Memory B cell (primary cell): Measurements from ENCODE around the gene DEDD.

Source experiments
- ATAC-seq: fragments of 150-1000 bp; cut with Tn5 transposase; 2 replicates; pipeline ENCODE4 v1.10.0; 2021; ENCODE audit warnings: low read depth, mild to moderate bottlenecking, moderate library complexity
- DNase-seq, 2 donors: peaks; one replicate each; pipeline ENCODE4 v3.0.0; 2022; ENCODE audit warnings: low spot score in 2 of 2
- H3K27ac Mint-ChIP-seq: one replicate; pipeline ENCODE4 v1.8.0; 2022; ENCODE audit warnings: mild to moderate bottlenecking, moderate library complexity, mixed read lengths
- H3K27me3 Mint-ChIP-seq: one replicate; pipeline ENCODE4 v1.8.0; 2022; ENCODE audit warnings: mixed read lengths
- H3K36me3 Mint-ChIP-seq: one replicate; pipeline ENCODE4 v1.8.0; 2022; ENCODE audit warnings: mild to moderate bottlenecking, mixed read lengths
- H3K4me1 Mint-ChIP-seq: one replicate; pipeline ENCODE4 v1.8.0; 2022; ENCODE audit warnings: mixed read lengths
- H3K4me3 Mint-ChIP-seq: one replicate; pipeline ENCODE4 v1.8.0; 2022; ENCODE audit warnings: mild to moderate bottlenecking, moderate library complexity, mixed read lengths
- H3K9me3 Mint-ChIP-seq: one replicate; pipeline ENCODE4 v1.8.0; 2022; ENCODE audit warnings: mixed read lengths

DEDD gene

DNA sequence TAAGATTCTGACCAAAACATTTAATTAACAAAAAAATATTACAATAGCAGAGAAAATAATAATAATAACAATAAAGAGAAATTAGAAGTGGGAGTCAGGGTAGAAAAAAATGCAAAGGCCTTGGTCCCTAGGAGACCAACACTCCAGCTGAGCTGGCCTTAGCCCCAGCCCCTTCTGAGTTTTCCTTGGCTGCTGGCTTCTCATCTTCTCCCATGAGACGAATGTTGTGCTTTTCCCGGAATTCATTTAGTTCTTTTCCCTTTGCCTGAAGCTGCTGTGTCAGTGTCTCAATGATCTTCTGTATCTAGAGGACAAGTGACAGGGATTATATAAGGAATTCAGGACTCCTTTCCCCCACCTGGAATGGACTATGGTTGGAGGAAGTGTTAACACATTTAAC lies 31.9 kb downstream of the DEDD start:
- DNase-seq (no peak), ATAC-seq (no peak)
- H3K9me3 Mint-ChIP-seq: no peaks in the 10 kb centered on the region
- no peak overlapping the region for H3K4me3 Mint-ChIP-seq
- H3K27ac Mint-ChIP-seq: no peak overlapping the region
- H3K36me3 Mint-ChIP-seq: peaks cover 5% of the 10 kb centered on the region
- H3K4me1 Mint-ChIP-seq: peaks cover 33% of the 10 kb centered on the region
- H3K27me3 Mint-ChIP-seq: no peaks in the 10 kb centered on the region

DNA sequence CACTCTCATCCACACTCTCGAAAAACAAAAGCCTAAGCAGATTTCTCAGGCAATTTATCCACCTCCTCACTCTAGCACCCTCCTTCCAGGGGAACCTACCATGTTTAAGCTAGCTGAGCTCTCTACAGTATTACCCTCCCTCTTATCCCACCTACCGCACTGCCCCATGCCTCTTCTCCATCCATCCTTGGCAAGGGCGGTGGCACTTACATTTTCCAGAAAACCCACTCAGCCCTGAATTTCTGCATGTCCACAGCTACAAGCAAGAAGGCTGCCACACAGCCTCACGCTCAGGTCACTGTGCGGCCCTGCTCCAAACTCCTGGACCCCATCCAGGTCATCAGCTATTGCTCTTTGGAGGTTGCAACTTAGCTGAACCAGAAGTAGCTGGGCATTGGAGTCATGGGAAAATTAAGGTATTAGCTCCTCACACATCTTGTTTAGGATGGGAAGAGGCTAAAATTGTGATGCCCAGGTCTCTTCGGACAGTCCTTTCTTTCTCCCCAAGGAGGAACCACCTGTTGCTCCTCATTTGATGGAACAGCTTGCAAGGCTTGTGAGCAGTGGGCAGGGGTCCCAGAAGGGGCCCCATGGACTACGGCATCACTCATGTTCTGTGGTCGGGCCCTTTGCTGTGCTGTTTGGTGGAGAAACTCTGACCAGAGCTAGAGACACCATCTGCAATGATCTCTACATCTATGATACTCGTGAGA lies 33.2 kb downstream of the DEDD start:
- DNase-seq (no peak), ATAC-seq (no peak)
- H3K4me1 Mint-ChIP-seq: peaks cover 31% of the 10 kb centered on the region
- peaks cover 3% of the 10 kb centered on the region for H3K36me3 Mint-ChIP-seq
- H3K4me3 Mint-ChIP-seq: peak overlapping the region; percentile 92
- no peaks in the 10 kb centered on the region for H3K27me3 Mint-ChIP-seq
- peak overlapping the region; percentile 24 for H3K27ac Mint-ChIP-seq
- no peaks in the 10 kb centered on the region for H3K9me3 Mint-ChIP-seq

DNA sequence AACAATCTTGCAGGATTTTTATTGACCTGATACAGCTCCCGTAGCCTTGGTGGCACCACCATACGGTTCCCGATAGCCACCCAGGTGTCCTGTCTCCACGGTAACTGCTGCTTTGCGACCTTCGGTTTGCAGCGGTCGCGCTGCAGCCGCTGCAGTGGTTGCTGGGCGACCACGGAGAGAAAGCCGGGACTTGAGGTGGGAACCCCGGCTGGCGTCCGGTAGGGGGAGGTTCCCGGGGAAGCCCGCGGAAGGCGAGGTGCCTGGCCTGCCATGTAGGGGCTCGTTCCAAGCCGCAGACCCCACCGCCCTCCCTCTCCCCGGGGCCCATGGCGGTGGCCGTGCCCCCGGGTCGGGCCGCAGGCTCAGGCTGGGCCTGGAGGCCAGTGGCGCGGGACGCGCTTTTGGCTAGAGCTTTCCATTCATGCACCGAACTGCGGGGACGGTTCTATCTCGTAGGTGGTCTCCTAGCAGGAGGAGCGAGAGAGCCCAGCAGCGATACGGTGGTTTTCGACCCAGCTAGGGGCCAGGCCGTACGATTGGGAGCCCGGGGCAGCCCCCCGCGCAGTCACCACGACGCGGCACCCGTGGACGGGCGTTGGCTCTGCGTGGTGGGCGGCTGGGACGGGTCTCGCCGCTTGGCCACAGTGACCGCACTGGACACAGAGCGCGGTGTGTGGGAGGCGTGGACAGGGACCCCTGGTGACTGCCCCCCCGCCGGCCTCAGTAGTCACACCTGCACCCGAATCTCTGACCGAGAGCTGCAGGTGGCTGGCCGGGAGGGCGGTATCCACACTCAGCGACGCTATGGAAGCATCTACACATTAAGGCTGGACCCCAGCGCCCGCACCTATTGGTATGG lies 34.0 kb downstream of the DEDD start, which contains the start of gene KLHDC9:
Gene KLHDC9, plus strand, starts transcription at position 152 of the 859 bp plus-strand sequence. Its CDS starts 175 bp downstream, at position 327.
- Mint-ChIP-seq H3K4me3 (peak within 1 kb of the TSS; percentile 92), H3K9me3 (no peaks in the 10 kb centered on the region), H3K27ac (peak within 1 kb of the TSS; percentile 100), H3K4me1 (peaks cover 29% of the 10 kb centered on the region), H3K27me3 (no peaks in the 10 kb centered on the region), H3K36me3 (peaks cover 3% of the 10 kb centered on the region)
- ATAC-seq (peak; percentile 86), DNase-seq (peak; percentile 64 to 66)

DNA sequence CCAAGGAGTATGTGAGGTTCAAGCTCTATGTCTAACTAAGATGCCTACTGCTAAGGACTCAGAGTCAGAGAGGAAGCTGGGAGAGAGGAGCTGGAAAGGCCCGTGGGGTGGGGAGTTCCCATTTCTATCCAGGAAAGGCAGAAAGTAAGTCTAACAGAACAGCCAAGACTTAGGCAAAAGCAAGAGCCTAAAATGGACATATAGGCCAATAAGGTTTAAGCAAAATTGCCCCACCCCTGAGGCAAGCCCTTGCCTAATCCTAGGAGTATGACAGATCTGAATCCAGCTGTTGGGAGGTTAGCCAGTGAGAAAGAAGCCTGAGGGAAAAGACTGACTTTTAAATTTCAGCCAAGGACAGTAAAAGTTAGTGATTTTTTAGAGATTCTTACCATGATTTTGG lies 35.9 kb downstream of the DEDD start:
- H3K4me1 Mint-ChIP-seq: peaks cover 29% of the 10 kb centered on the region
- H3K9me3 Mint-ChIP-seq: no peaks in the 10 kb centered on the region
- no peaks in the 10 kb centered on the region for H3K27me3 Mint-ChIP-seq
- no peaks in the 10 kb centered on the region for H3K36me3 Mint-ChIP-seq
- ATAC-seq: no peak
- no peak for DNase-seq
- peak overlapping the region; percentile 11 for H3K4me3 Mint-ChIP-seq
- H3K27ac Mint-ChIP-seq: peak overlapping the region; percentile 100

DNA sequence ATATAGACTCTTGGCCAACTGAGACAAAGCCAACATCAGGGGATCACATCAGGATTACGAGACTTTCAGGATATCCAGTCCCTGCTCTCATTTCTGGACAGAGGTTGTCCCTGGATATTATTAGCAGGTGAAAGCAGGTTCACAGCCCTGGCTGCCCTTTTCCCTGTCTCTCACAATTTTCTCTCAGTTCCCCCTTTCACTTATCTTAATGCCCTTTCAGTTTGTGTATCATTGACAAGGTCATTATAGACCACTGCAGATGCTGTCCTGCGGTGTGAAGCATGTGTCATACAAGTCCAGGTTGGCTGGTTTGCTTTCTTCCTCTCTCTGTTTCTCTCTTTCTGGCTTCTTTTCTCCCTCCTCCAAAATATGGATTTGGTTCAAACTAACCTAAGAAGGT lies 36.5 kb downstream of the DEDD start:
- Mint-ChIP-seq H3K4me1 (peaks cover 29% of the 10 kb centered on the region), H3K9me3 (no peaks in the 10 kb centered on the region), H3K27ac (peak overlapping the region; percentile 100), H3K36me3 (no peaks in the 10 kb centered on the region), H3K4me3 (no peak overlapping the region), H3K27me3 (no peaks in the 10 kb centered on the region)
- DNase-seq (no peak), ATAC-seq (no peak)

DNA sequence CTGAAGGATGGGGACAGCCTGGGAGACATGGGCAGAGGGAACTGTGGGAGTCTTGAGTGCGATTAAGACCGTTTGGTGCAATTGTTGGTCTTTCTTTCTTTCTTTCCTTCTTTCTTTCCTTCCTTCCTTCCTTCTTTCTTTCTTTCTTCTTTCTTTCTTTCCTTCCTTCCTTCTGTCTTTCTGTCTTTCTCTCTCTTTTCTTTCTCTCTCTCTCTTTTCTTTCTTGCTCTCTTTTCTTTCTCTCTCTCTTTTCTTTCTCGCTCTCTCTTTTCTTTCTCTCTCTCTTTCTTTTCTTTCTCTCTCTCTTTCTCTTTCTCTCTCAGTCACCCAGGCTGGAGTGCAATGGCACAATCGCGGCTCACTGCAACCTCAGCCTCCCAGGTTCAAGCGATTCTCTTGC lies 37.2 kb downstream of the DEDD start:
- H3K4me1 Mint-ChIP-seq: peaks cover 29% of the 10 kb centered on the region
- ATAC-seq (no peak), DNase-seq (no peak)
- no peaks in the 10 kb centered on the region for H3K9me3 Mint-ChIP-seq
- H3K27ac Mint-ChIP-seq: no peak overlapping the region
- no peaks in the 10 kb centered on the region for H3K27me3 Mint-ChIP-seq
- H3K36me3 Mint-ChIP-seq: no peaks in the 10 kb centered on the region
- no peak overlapping the region for H3K4me3 Mint-ChIP-seq

DNA sequence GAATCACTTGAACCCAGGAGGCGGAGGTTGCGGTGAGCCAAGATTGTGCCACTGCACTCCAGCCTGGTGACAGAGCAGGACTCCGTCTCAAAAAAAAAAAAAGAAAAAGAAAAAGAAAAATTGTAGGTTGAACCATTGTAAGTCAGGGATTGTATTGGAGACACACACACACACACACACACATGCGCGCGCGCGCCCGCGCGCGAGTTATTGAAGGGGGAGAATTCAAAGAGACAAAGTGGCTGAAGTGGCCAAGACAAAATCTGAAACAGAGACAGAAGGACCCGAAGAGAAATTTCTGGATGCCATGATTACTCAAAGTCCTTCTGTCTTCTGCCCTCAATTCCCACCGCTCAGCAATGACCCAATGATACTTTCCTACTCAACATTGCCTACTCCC lies 38.0 kb downstream of the DEDD start:
- H3K27ac Mint-ChIP-seq: no peak overlapping the region
- H3K4me1 Mint-ChIP-seq: peaks cover 29% of the 10 kb centered on the region

DNA sequence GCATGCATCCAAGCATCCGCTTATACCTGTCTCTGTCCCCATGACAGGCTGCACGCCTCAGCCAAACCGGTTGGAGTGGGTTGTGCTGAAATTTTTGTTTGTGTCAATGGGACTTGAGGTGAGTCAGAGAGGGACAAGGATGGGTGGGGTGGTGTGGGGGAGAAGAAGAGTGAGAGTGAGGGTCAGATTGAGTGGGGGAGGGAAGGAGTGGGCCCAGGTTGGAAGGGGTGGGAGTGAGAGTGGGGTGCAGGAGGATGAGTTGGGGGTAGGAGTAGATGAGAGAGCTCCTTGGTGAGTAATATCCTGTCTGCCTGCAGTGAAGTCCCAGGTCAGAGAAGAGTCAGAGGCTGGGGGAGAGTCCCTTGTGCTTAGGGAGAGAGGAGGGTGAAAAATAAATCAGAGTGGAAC lies 39.8 kb downstream of the DEDD start:
- Mint-ChIP-seq H3K36me3 (no peaks in the 10 kb centered on the region), H3K27ac (no peak overlapping the region), H3K4me3 (no peak overlapping the region), H3K4me1 (peaks cover 19% of the 10 kb centered on the region), H3K27me3 (no peaks in the 10 kb centered on the region), H3K9me3 (no peaks in the 10 kb centered on the region)
- no peak for ATAC-seq
- no peak for DNase-seq

More for the DNA sequence above, 38.0 kb downstream of the DEDD start:
- Mint-ChIP-seq H3K27me3 (no peaks in the 10 kb centered on the region), H3K36me3 (no peaks in the 10 kb centered on the region), H3K9me3 (no peaks in the 10 kb centered on the region), H3K4me3 (no peak overlapping the region)
- no peak for ATAC-seq
- no peak for DNase-seq

DNA sequence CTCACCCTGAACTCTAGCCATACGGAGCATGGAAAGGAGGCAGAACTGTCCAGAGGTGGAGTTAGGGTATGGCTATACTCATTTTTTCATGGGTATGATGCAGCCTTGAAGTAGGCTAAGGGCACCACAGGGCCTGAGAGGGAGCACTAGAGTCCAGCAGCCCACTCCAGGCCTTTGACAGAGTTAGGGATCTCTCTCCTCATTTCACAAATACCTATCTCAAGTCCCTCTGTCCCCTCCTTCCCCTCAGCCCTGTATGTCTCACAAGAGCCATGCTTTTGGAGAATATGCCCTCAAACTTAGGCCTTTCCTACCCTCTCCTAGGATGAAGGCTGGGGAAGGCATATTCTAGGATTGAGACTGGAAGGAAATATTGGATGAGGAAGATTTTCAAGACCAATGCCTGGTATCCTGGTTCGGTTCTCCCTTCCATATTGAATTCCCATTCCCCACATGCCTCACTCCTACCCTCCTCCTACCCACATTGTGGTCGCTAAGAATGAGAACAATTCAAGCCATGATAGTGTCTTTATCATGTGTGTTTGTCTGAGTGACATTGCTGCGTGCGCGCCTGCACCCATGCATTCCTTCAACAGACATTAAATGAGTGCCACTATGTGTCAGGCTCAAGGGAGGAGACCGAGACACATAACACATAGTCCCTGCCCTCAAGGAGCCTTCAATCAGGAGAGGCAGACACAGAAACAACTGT lies 40.5 kb downstream of the DEDD start:
- Mint-ChIP-seq H3K36me3 (no peaks in the 10 kb centered on the region), H3K4me1 (peaks cover 12% of the 10 kb centered on the region), H3K4me3 (no peak overlapping the region), H3K27me3 (no peaks in the 10 kb centered on the region), H3K9me3 (no peaks in the 10 kb centered on the region), H3K27ac (no peak overlapping the region)
- DNase-seq: no peak
- no peak for ATAC-seq

DNA sequence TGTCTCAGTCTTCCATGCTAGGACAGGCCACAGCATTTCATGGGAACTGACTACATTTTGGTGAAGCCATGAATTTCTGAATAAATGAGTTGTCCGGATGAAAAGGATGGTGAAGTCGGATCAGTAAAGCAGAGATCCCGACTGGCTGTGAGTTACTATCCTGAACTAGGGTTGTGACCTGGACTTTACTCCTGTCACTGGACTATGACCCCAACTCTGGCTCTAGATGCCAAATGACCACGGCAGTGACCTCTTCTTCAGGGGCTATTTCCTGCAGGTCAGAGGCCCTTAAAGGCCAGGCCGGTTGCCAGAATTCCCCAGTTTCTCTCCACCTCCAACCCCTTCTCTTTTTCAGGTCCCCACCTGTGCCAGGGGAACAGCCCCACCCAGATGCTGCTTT lies 41.4 kb downstream of the DEDD start:
- H3K36me3 Mint-ChIP-seq: no peaks in the 10 kb centered on the region
- H3K27ac Mint-ChIP-seq: no peak overlapping the region
- DNase-seq (no peak), ATAC-seq (no peak)
- H3K4me1 Mint-ChIP-seq: peaks cover 5% of the 10 kb centered on the region
- H3K9me3 Mint-ChIP-seq: no peaks in the 10 kb centered on the region
- H3K27me3 Mint-ChIP-seq: no peaks in the 10 kb centered on the region
- H3K4me3 Mint-ChIP-seq: no peak overlapping the region

DNA sequence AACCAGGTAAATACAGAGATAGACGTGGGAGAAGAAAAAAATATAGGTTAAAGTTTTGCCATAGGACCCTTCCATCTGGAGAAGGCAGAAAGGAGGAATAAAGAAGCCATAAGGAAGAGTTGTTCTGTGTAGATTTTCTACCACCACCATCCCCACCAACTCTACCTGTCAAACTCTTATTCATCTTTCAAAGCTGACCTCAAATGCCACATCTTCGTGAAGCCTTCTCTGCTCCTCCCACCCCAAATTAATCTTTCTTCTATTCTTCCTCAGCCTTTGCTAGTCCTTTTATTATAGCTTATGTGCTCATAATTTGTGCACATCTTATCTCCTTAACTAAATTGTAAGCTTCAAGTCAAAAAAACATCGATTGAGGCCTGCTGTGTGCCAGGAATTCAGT lies 41.9 kb downstream of the DEDD start:
- Mint-ChIP-seq H3K4me1 (peaks cover 2% of the 10 kb centered on the region), H3K27ac (no peak overlapping the region), H3K9me3 (no peaks in the 10 kb centered on the region), H3K36me3 (no peaks in the 10 kb centered on the region), H3K4me3 (no peak overlapping the region), H3K27me3 (no peaks in the 10 kb centered on the region)
- no peak for DNase-seq
- no peak for ATAC-seq

DNA sequence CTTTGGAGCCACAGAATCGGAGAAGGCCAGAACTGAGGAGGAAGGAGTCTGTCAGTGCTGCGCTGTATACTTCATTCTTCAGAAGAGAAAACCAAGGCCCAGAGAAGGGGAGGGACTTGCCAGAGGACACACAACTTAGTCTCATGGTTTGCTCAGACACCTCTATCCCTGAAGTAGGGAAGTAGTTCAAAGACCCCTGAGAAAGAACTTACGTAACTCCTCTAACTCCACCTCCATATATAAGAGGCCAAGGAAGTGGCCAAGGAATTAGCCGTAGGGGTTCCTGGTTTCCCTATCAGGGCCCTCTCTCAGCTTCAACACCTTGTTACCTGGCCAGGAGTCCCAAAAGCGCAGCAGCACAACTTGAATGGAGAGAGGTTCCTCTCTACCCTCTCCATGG lies 42.5 kb downstream of the DEDD start:
- no peak overlapping the region for H3K27ac Mint-ChIP-seq
- H3K9me3 Mint-ChIP-seq: no peaks in the 10 kb centered on the region
- H3K4me3 Mint-ChIP-seq: no peak overlapping the region
- H3K4me1 Mint-ChIP-seq: no peaks in the 10 kb centered on the region
- H3K27me3 Mint-ChIP-seq: no peaks in the 10 kb centered on the region
- ATAC-seq (no peak), DNase-seq (no peak)
- no peaks in the 10 kb centered on the region for H3K36me3 Mint-ChIP-seq

DNA sequence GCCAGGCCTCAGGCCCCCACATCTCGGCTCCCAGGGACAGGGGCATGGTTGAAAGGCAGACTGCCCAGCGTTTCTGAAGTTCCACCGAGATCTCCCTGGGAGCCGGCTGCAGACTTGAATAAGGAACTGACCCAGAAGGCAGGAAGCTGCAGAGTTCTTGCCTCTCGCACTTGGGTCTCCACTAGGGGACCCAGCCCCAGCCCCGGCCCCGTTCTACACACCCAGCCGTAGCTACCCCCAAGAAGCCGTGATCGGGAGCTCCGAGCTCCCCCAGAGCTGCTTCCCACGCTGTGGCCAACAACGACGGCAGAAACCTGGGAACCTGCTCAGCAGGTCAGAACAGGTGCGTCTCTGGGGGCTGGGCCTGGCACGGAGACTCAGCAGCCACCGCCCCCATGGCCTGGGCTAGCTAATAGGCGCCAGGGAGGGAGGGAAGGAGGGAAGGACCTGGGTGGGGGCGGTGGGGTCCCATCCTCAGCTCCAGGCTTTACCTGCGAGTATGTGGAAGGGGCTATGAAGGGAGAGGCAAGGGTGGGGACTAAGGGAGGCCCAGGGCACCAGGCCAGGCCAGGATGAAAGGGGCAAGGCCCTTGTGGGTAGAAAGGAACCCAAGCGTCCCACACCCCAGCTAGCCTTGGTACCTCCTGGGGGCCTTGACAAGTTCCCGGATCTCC lies 43.1 kb downstream of the DEDD start, which contains the start of gene NECTIN4:
Gene NECTIN4, minus strand, starts transcription at position 308 of the 674 bp plus-strand sequence. Its CDS starts 262 bp downstream, at position 46.
- no peak for ATAC-seq

More for the DNA sequence above, 43.1 kb downstream of the DEDD start, which contains the start of gene NECTIN4:
- DNase-seq: no peak
- Mint-ChIP-seq H3K27ac (no peak within 1 kb of the TSS), H3K27me3 (no peaks in the 10 kb centered on the region), H3K36me3 (no peaks in the 10 kb centered on the region), H3K9me3 (no peaks in the 10 kb centered on the region), H3K4me3 (no peak within 1 kb of the TSS), H3K4me1 (no peaks in the 10 kb centered on the region)
